SJSA1 (cell line): Measurements from ENCODE around the gene TAF15. TPM values are rescaled to one million over a fixed set of nuclear protein-coding genes. Genes with fewer than 3 reads are reported as not detected.

Experiments
- DNase-seq, 2 experiments: peaks; one replicate each; pipeline ENCODE4 v3.0.0-alpha.2; 2015 to 2020; ENCODE audit warnings: low spot score in 2 of 2, low read depth in 1 of 2
- H3K27ac ChIP-seq: fragments of 250-450 bp; sonication (Bioruptor Pico); 2 replicates; pipeline ENCODE4 v1.5.1; 2020; ENCODE audit warnings: mild to moderate bottlenecking, moderate library complexity
- H3K27me3 ChIP-seq: fragments of 250-450 bp; sonication (Bioruptor Pico); replicated peaks from 2 replicates; pipeline ENCODE4 v1.5.1; 2020; ENCODE audit warnings: mild to moderate bottlenecking, moderate library complexity
- H3K36me3 ChIP-seq: fragments of 250-450 bp; sonication (Bioruptor Pico); 2 replicates; pipeline ENCODE4 v1.5.1; 2020; ENCODE audit warnings: mild to moderate bottlenecking
- H3K4me1 ChIP-seq: fragments of 250-450 bp; sonication (Bioruptor Pico); replicated peaks from 2 replicates; pipeline ENCODE4 v1.6.1; 2021; ENCODE audit warnings: mild to moderate bottlenecking
- H3K4me3 ChIP-seq: fragments of 250-450 bp; sonication (Bioruptor Pico); 2 replicates; pipeline ENCODE4 v1.5.1; 2020; ENCODE audit warnings: mild to moderate bottlenecking
- H3K9me3 ChIP-seq: fragments of 250-450 bp; sonication (Bioruptor Pico); replicated peaks from 2 replicates; pipeline ENCODE4 v1.5.1; 2020; ENCODE audit warnings: mild to moderate bottlenecking
- total RNA-seq: library from RNA; depleted of rRNA; stranded (reverse); fragments of >200 nt; shearing (Covaris generic); gene quantifications from 2 replicates; pipeline ENCODE4 v1.2.3, GENCODE V29; 2014

The TAF15 gene
- total RNA-seq, 1 experiment from 2014 or later: 33.6 TPM

GRCh38 chr17:35849469-35850348 lies 40.4 kb downstream of the TAF15 start:
- H3K27ac ChIP-seq: no peak overlapping the region
- DNase-seq: peak; percentile 40 to 58
- no peaks in the 10 kb centered on the region for H3K9me3 ChIP-seq
- H3K4me1 ChIP-seq: no peaks in the 10 kb centered on the region
- peaks cover 68% of the 10 kb centered on the region for H3K36me3 ChIP-seq
- no peak overlapping the region for H3K4me3 ChIP-seq
- H3K27me3 ChIP-seq: no peaks in the 10 kb centered on the region

DNA sequence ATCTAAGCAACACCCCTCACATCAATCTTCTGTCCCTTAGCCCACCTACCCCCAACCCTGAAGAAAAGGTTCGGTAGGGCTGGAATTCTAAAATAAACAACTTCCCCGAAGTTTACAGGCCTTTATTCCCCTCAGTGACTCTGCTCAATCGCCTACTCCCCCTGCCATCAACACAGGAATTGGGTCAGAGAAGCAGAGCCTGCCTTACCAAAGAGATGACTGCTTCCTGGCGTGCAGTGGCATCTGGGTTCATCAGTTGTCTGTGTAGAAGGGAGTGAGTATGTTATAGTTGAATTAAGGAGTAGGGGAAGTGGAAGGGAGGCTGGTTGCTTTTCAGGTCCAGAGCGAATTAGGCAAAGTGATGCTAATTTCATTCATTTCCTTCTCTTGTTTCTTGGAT lies 46.7 kb downstream of the TAF15 start:
- Histone ChIP-seq H3K4me3 (no peak overlapping the region), H3K36me3 (peaks cover 16% of the 10 kb centered on the region), H3K9me3 (no peaks in the 10 kb centered on the region), H3K4me1 (no peaks in the 10 kb centered on the region), H3K27ac (no peak overlapping the region), H3K27me3 (no peaks in the 10 kb centered on the region)
- no peak for DNase-seq

DNA sequence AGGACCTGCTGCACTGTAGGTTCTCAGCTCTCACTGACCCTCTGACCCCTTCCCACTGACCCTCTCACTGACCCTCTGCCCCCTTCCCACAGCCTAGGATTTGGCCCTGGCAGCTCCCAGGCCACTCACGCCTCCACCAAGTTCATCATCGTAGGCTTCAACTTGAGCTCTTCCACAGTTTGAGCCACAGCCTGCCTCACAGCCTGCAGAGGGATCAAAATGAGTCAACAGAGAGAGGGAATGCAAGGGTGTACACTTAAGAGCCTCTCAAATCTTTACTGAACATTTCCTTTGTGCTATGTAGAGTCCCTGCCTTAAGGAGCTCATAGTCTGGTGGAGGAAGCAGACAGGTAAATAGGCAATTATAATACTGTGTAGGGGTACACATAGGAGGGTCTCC lies 47.3 kb downstream of the TAF15 start:
- peaks cover 12% of the 10 kb centered on the region for H3K36me3 ChIP-seq
- H3K9me3 ChIP-seq: no peaks in the 10 kb centered on the region
- H3K27me3 ChIP-seq: no peaks in the 10 kb centered on the region
- no peak for DNase-seq
- H3K4me1 ChIP-seq: no peaks in the 10 kb centered on the region
- H3K27ac ChIP-seq: no peak overlapping the region
- no peak overlapping the region for H3K4me3 ChIP-seq

GRCh38 chr17:35864853-35865252 lies 55.6 kb downstream of the TAF15 start:
- DNase-seq: no peak
- no peak overlapping the region for H3K4me3 ChIP-seq
- no peaks in the 10 kb centered on the region for H3K9me3 ChIP-seq
- no peak overlapping the region for H3K27ac ChIP-seq
- H3K4me1 ChIP-seq: no peaks in the 10 kb centered on the region
- H3K36me3 ChIP-seq: no peaks in the 10 kb centered on the region
- no peaks in the 10 kb centered on the region; the same call in 1 of the 2 replicates for H3K27me3 ChIP-seq

DNA sequence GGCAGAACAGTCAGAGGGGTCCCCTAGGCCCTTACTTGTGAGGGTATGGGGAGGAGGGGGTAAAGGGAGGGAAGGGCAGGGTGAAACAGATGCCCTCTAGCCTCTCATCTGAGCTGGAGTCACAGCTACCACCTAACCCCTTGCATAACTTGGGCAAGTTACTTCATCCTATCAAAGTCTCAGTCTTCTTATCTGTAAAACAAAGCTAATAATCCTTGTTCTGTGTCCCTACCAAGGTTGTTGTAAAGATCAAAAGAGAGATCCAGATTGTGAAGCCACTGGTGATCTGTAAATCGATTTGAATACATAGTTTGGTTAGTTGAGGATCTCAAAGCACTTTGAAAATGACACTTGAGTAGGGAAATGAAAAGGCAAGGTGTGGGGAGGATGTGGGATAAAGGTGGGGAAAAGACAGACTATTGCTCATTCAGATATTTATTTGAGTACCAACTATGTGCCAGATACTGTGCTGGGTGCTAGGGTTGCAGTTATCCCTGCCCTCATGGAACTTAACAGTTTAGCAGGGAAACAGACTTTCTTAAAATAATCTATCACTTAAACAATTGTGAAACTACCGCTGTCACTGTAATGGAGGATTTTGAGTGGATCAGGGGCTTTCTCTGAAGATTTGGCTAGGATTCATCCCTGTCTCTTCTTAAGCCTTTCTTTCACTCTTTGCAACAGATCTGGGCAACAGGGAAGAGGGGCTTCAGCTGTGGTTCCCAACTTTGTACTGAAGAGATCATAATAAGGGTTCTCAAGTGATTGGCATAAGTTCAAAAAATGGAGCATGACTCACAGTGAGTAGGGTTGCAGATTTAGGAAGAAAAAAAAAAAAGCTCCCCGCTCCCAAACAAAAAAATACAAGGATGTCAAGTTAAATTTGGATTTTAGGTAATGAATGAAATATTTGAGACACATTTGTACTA lies 56.4 kb downstream of the TAF15 start:
- Histone ChIP-seq H3K4me3 (no peak overlapping the region), H3K4me1 (no peaks in the 10 kb centered on the region)
- no peak for DNase-seq

DNA sequence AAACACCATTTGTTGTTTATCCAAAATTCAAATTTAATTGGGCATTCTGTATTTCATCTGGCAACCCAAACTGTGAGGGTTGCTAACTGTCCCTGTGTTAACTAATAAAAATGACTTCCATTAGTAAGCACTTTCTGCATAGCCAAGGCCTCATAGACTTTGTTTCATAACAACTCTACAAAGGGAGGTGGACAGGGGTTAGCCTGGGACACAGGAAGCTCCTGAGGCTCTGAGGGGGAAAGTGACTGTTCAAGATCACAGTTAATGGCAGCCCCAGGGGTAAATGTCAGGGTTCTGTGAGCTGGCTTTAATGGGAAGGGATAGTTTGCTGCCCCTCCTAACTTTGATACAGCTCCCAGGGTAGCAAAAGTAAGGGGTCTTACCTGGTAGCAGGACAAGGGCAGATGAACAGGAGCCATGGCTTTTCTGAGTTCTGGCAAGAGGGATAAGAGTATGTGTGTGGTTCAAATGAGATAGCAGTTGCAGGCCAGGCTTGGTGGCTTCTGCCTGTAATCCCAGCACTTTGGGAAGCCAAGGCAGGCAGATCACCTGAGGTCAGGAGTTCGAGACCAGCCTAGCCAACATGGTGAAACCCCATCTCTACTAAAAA lies 57.2 kb downstream of the TAF15 start:
- H3K27ac ChIP-seq: no peak overlapping the region
- no peak overlapping the region for H3K4me3 ChIP-seq
- no peaks in the 10 kb centered on the region for H3K36me3 ChIP-seq
- DNase-seq: no peak
- no peaks in the 10 kb centered on the region for H3K9me3 ChIP-seq
- no peaks in the 10 kb centered on the region; the same call in 1 of the 2 replicates for H3K27me3 ChIP-seq
- no peaks in the 10 kb centered on the region for H3K4me1 ChIP-seq

More for the DNA sequence above, 56.4 kb downstream of the TAF15 start:
- Histone ChIP-seq H3K36me3 (no peaks in the 10 kb centered on the region), H3K27me3 (no peaks in the 10 kb centered on the region; the same call in 1 of the 2 replicates), H3K9me3 (no peaks in the 10 kb centered on the region), H3K27ac (no peak overlapping the region)

DNA sequence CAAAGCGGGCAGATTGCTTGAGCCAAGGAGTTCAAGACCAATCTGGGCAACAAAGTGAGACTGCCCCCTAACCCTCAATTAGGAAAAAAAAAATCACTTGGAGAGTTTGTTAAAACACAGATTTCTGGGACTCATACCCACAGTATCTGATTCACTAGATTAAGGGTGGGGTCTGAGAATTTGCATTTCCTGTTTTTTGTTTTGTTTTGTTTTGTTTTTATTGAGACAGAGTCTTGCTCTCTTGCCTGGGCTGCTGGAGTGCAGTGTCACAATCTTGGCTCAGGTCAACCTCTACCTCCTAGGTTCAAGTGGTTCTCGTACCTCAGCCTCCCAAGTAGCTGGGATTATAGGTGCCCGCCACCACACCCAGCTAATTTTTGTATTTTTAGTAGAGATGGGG lies 58.3 kb downstream of the TAF15 start:
- H3K9me3 ChIP-seq: no peaks in the 10 kb centered on the region
- H3K36me3 ChIP-seq: no peaks in the 10 kb centered on the region
- DNase-seq: no peak
- no peaks in the 10 kb centered on the region for H3K4me1 ChIP-seq
- no peak overlapping the region for H3K27ac ChIP-seq
- H3K4me3 ChIP-seq: no peak overlapping the region
- no peaks in the 10 kb centered on the region; the same call in 1 of the 2 replicates for H3K27me3 ChIP-seq

- Histone ChIP-seq H3K36me3 (no peaks in the 10 kb centered on the region), H3K9me3 (no peaks in the 10 kb centered on the region), H3K4me3 (no peak within 1 kb of the TSS), H3K27ac (no peak within 1 kb of the TSS), H3K27me3 (no peaks in the 10 kb centered on the region; the same call in 1 of the 2 replicates), H3K4me1 (no peaks in the 10 kb centered on the region)
- no peak for DNase-seq
Measured at GRCh38 chr17:35868737-35869136, 59.5 kb downstream of the TAF15 start, which contains the start of gene HEATR9. Gene HEATR9 (minus strand): TSS chr17:35868891. CDS start chr17:35868742, 149 bp downstream.

GRCh38 chr17:35870906-35871819 lies 61.9 kb downstream of the TAF15 start:
- no peak for DNase-seq
- Histone ChIP-seq H3K36me3 (no peaks in the 10 kb centered on the region), H3K27me3 (no peaks in the 10 kb centered on the region; the same call in 1 of the 2 replicates), H3K4me3 (no peak overlapping the region), H3K4me1 (no peaks in the 10 kb centered on the region), H3K9me3 (no peaks in the 10 kb centered on the region), H3K27ac (no peak overlapping the region)

DNA sequence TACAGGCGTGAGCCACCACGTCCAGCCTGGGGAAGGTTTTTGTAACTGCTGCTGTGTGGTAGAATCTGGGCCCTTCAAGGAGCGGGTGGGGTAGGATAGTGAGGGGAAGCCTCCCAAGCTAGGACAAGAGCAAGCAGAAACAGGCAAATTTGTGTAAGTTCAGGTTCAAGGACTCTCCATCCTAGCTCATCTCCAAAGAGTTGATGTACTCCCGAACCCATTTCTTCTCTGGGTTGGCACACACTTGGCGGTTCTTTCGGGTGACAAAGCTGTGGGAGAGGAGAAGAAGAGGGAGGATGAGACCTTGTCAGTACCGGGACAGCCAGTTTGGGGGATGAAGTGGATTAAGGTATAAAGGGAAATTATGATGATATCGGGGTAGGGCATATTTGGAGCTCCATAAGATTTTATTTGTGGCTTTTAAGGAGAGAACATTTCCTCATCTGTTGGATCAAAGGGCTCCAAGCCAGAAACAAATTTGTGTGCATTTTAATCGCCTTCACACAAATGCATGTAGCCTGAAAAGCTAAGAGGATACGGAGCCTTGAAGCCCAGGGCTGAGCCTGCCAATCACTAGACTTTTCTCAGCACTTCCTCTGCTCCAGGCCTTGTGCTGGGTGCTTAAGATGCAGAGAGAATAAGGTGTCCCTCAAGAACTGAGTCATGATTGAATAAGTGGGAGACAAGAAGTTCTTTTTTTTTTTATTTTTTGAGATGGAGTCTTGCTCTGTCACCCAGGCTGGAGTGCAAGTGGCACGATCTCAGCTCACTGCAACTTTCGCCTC lies 63.1 kb downstream of the TAF15 start:
- Histone ChIP-seq H3K27me3 (no peaks in the 10 kb centered on the region; the same call in 1 of the 2 replicates), H3K9me3 (no peaks in the 10 kb centered on the region), H3K36me3 (no peaks in the 10 kb centered on the region), H3K4me3 (no peak overlapping the region), H3K4me1 (no peaks in the 10 kb centered on the region), H3K27ac (no peak overlapping the region)
- no peak for DNase-seq

DNA sequence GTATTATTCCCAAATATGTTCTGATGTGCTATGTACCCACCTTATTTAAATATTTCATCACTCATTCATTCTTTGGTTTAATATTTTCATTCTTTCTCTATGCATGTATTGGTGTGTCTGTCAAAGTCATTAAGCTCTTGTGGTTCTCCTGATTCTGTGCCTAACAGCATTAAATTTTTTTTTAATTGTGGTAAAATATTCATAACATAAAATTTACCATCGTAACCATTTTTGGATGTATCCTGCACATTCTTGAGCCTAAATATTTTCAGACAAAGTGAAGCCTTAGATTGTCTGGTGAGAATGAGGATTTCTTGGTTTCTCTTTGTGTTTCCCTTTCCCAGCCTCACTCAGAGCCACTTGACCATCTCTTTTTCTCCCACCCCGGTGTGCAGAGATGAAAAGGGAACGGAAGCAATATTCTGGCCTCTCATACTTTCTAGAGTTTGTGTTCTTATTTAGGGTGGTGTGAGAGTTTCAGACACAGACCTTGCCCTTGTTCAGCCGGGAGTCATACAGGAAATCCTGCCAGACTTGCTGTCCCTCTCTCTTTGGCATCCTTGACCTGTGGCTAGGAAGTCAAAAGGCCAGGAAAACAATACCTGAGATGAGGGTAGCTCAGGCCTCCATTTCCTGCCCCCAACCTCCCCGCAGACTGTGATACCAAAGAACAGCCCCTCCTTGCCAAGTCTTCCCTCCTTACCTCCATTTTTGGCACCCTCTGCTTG lies 66.0 kb downstream of the TAF15 start:
- Histone ChIP-seq H3K27ac (no peak overlapping the region), H3K36me3 (no peaks in the 10 kb centered on the region), H3K4me3 (no peak overlapping the region), H3K9me3 (no peaks in the 10 kb centered on the region), H3K27me3 (no peaks in the 10 kb centered on the region), H3K4me1 (no peaks in the 10 kb centered on the region)
- DNase-seq: no peak

DNA sequence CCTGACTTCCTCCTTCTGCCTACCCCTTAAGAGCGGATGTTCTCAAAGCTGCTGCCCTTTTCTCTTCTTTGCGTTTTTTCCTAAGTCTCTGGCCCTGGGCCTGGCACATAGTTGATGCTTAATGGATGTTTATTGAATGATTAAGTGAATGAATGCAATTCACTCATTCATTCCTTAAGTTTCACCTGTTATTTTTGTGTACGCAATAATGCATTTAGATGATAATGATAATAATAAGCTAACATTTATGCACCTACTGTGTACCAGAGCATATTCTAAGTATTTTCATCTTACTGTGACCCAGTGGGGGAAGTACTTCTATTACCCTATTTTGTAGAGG lies 66.5 kb downstream of the TAF15 start:
- Histone ChIP-seq H3K27ac (no peak overlapping the region), H3K4me3 (no peak overlapping the region), H3K36me3 (no peaks in the 10 kb centered on the region), H3K9me3 (no peaks in the 10 kb centered on the region), H3K27me3 (no peaks in the 10 kb centered on the region), H3K4me1 (no peaks in the 10 kb centered on the region)
- DNase-seq: no peak
